SK-N-MC (cell line): ENCODE data around the gene HSPA1A.

Experiments used
- EZH2 ChIP-seq: fragments of 200-600 bp; sonication (generic); IDR thresholded peaks from one replicate; pipeline ENCODE4 v1.6.1; 2017; ENCODE audit warnings: antibody characterized with exemption
- POLR2AphosphoS5 ChIP-seq: IDR thresholded peaks from 2 replicates; pipeline ENCODE4 v1.6.1; 2012; ENCODE audit warnings: mild to moderate bottlenecking, low read depth, low read length, borderline replicate concordance

DNA sequence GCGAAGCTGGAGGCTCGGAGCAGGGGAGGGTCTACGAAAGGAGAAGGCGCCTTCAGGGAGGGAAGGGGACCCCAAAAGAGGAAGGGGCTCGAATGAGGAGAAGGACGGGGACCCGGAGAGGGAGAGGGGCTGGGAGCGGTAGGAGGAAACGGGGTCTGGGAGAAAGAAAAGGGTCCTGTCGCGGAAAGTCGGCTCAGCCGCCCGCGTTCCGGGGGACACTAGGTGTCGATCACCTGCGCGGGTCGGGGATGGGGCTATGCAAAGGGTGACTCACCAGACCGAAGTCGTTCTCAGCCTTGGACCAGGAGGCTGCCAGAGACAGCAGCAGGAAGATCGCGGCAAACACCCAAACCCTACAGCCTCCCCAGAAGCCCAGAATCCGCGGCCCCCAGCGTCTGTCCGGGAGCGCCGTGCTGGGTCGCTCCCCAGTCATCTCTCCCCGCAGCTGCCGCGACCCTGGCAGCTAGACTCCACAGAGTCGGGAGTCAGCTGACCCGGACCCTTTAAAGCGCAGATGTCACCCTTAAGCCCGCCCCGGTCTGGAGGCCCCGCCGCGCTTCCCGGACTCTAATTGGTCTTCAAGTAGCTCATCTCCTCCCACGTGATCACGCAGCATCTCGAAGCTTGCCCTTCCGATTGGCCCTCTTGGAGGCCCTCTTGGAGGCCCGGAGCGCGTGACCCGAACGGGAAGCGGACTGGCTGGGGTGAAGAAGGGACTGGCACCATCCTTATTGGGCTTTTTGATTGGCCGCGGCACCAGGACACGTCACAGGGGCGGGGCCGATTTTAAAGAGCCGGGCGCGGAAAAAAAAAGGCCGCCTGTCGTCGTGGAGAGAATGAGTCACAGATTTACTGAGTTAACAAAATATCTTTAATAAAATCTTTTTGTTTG, 47.2 kb downstream of the HSPA1A start, which contains the start of gene NEU1:
- TF ChIP-seq POLR2AphosphoS5 (peak; percentile 99), EZH2 (no peak)
